Muscle layer of colon (tissue), 2 donors: Measurements from ENCODE around the gene ZNF493.

Experiments
- H3K27ac ChIP-seq: one replicate; pipeline ENCODE4 v1.7.0; 2013; ENCODE audit warnings: low read depth, mild to moderate bottlenecking, low read length, moderate library complexity
- H3K27me3 ChIP-seq, 2 donors: one replicate each; pipeline ENCODE4 v1.7.0; 2013; ENCODE audit warnings: low read length in 2 of 2, mild to moderate bottlenecking in 2 of 2; ENCODE audit not compliant: insufficient read depth in 2 of 2, control insufficient read depth in 1 of 2
- H3K36me3 ChIP-seq: one replicate; pipeline ENCODE4 v1.7.0; 2013; ENCODE audit warnings: mild to moderate bottlenecking, low read length; ENCODE audit not compliant: insufficient read depth
- H3K4me1 ChIP-seq: one replicate; pipeline ENCODE4 v1.7.0; 2013; ENCODE audit warnings: mild to moderate bottlenecking, low read length; ENCODE audit not compliant: insufficient read depth
- H3K4me3 ChIP-seq, 2 donors: one replicate each; pipeline ENCODE4 v1.7.0; 2013; ENCODE audit warnings: low read length in 2 of 2, low read depth in 1 of 2, mild to moderate bottlenecking in 1 of 2, moderate library complexity in 1 of 2
- H3K9ac ChIP-seq: one replicate; pipeline ENCODE4 v1.7.0; 2013; ENCODE audit warnings: low read length
- H3K9me3 ChIP-seq: one replicate; pipeline ENCODE4 v1.7.0; 2013; ENCODE audit warnings: mild to moderate bottlenecking, low read length
- donor health status: abdominal sarcoma.
- donor health status: Adenocarcinoma of cecum.

ZNF493 gene

GRCh38 chr19:21423057-21424041 lies 26.4 kb downstream of the ZNF493 start:
- no peak overlapping the region for H3K9ac ChIP-seq
- no peaks in the 10 kb centered on the region for H3K27me3 ChIP-seq
- no peak overlapping the region for H3K27ac ChIP-seq
- no peak overlapping the region for H3K4me3 ChIP-seq
- peaks cover 5% of the 10 kb centered on the region for H3K36me3 ChIP-seq
- H3K4me1 ChIP-seq = no peaks in the 10 kb centered on the region
- peaks cover 23% of the 10 kb centered on the region for H3K9me3 ChIP-seq

- no peaks in the 10 kb centered on the region for H3K27me3 ChIP-seq
- H3K9ac ChIP-seq = no peak overlapping the region
- no peaks in the 10 kb centered on the region for H3K9me3 ChIP-seq
These were observed 33.7 kb downstream of the ZNF493 start for GRCh38 chr19:21430675-21431074.

GRCh38 chr19:21432590-21432989 lies 35.7 kb downstream of the ZNF493 start:
- Histone ChIP-seq H3K36me3 (no peaks in the 10 kb centered on the region), H3K9me3 (no peaks in the 10 kb centered on the region)

More at GRCh38 chr19:21430675-21431074, 33.7 kb downstream of the ZNF493 start:
- Histone ChIP-seq H3K4me1 (no peaks in the 10 kb centered on the region), H3K27ac (no peak overlapping the region), H3K36me3 (no peaks in the 10 kb centered on the region), H3K4me3 (no peak overlapping the region)

GRCh38 chr19:21434516-21434915 lies 37.6 kb downstream of the ZNF493 start:
- Histone ChIP-seq H3K4me3 (no peak overlapping the region), H3K36me3 (no peaks in the 10 kb centered on the region), H3K9me3 (no peaks in the 10 kb centered on the region), H3K27me3 (no peaks in the 10 kb centered on the region), H3K9ac (no peak overlapping the region), H3K27ac (no peak overlapping the region), H3K4me1 (no peaks in the 10 kb centered on the region)

More at GRCh38 chr19:21432590-21432989, 35.7 kb downstream of the ZNF493 start:
- Histone ChIP-seq H3K27me3 (no peaks in the 10 kb centered on the region), H3K9ac (no peak overlapping the region), H3K4me3 (no peak overlapping the region), H3K27ac (no peak overlapping the region), H3K4me1 (no peaks in the 10 kb centered on the region)

GRCh38 chr19:21434967-21435544 lies 38.1 kb downstream of the ZNF493 start:
- H3K4me3 ChIP-seq = no peak overlapping the region
- H3K4me1 ChIP-seq = no peaks in the 10 kb centered on the region
- no peaks in the 10 kb centered on the region for H3K27me3 ChIP-seq
- H3K27ac ChIP-seq = no peak overlapping the region
- H3K9ac ChIP-seq = no peak overlapping the region
- no peaks in the 10 kb centered on the region for H3K9me3 ChIP-seq
- H3K36me3 ChIP-seq = no peaks in the 10 kb centered on the region

- no peaks in the 10 kb centered on the region for H3K27me3 ChIP-seq
- H3K27ac ChIP-seq = no peak overlapping the region
- no peaks in the 10 kb centered on the region for H3K36me3 ChIP-seq
- H3K4me3 ChIP-seq = no peak overlapping the region
- no peaks in the 10 kb centered on the region for H3K9me3 ChIP-seq
- H3K4me1 ChIP-seq = no peaks in the 10 kb centered on the region
- no peak overlapping the region for H3K9ac ChIP-seq
These were observed 42.3 kb downstream of the ZNF493 start for GRCh38 chr19:21439201-21439751.

GRCh38 chr19:21440321-21440720 lies 43.4 kb downstream of the ZNF493 start:
- Histone ChIP-seq H3K36me3 (no peaks in the 10 kb centered on the region), H3K4me3 (no peak overlapping the region), H3K27me3 (no peaks in the 10 kb centered on the region), H3K9me3 (no peaks in the 10 kb centered on the region), H3K27ac (no peak overlapping the region), H3K9ac (no peak overlapping the region), H3K4me1 (no peaks in the 10 kb centered on the region)

- Histone ChIP-seq H3K9me3 (no peaks in the 10 kb centered on the region), H3K4me1 (no peaks in the 10 kb centered on the region), H3K36me3 (no peaks in the 10 kb centered on the region), H3K4me3 (no peak overlapping the region), H3K27me3 (no peaks in the 10 kb centered on the region), H3K27ac (no peak overlapping the region), H3K9ac (no peak overlapping the region)
These were observed 54.3 kb downstream of the ZNF493 start for GRCh38 chr19:21451187-21451586.

GRCh38 chr19:21454901-21455300 lies 58.0 kb downstream of the ZNF493 start:
- H3K4me3 ChIP-seq = no peak overlapping the region
- H3K27me3 ChIP-seq = no peaks in the 10 kb centered on the region
- no peak overlapping the region for H3K9ac ChIP-seq
- no peaks in the 10 kb centered on the region for H3K4me1 ChIP-seq
- H3K36me3 ChIP-seq = no peaks in the 10 kb centered on the region
- no peaks in the 10 kb centered on the region for H3K9me3 ChIP-seq
- H3K27ac ChIP-seq = no peak overlapping the region

GRCh38 chr19:21460686-21461085 lies 63.8 kb downstream of the ZNF493 start:
- H3K4me3 ChIP-seq = no peak overlapping the region
- H3K9ac ChIP-seq = no peak overlapping the region
- H3K27ac ChIP-seq = no peak overlapping the region
- no peaks in the 10 kb centered on the region for H3K9me3 ChIP-seq
- no peaks in the 10 kb centered on the region for H3K4me1 ChIP-seq
- H3K36me3 ChIP-seq = no peaks in the 10 kb centered on the region
- peaks cover 0 to 6% of the 10 kb centered on the region in 2 donors for H3K27me3 ChIP-seq

GRCh38 chr19:21462540-21462939 lies 65.6 kb downstream of the ZNF493 start:
- no peak overlapping the region for H3K9ac ChIP-seq
- no peaks in the 10 kb centered on the region for H3K9me3 ChIP-seq
- peaks cover 0 to 6% of the 10 kb centered on the region in 2 donors for H3K27me3 ChIP-seq
- H3K36me3 ChIP-seq = no peaks in the 10 kb centered on the region
- no peak overlapping the region for H3K4me3 ChIP-seq
- no peaks in the 10 kb centered on the region for H3K4me1 ChIP-seq
- no peak overlapping the region for H3K27ac ChIP-seq
